HG03095 (cell line): Measurements from ENCODE around the gene C6orf136.
A peak's percentile ranks its signal among the peaks of the same experiment; 100 is the strongest.

ENCODE experiments used
- ATAC-seq: cut with Tn5 transposase; IDR thresholded peaks from one replicate; pipeline ENCODE4 v1.9.1; 2021; ENCODE audit warnings: moderate library complexity; ENCODE audit not compliant: unreplicated experiment

The C6orf136 gene

DNA sequence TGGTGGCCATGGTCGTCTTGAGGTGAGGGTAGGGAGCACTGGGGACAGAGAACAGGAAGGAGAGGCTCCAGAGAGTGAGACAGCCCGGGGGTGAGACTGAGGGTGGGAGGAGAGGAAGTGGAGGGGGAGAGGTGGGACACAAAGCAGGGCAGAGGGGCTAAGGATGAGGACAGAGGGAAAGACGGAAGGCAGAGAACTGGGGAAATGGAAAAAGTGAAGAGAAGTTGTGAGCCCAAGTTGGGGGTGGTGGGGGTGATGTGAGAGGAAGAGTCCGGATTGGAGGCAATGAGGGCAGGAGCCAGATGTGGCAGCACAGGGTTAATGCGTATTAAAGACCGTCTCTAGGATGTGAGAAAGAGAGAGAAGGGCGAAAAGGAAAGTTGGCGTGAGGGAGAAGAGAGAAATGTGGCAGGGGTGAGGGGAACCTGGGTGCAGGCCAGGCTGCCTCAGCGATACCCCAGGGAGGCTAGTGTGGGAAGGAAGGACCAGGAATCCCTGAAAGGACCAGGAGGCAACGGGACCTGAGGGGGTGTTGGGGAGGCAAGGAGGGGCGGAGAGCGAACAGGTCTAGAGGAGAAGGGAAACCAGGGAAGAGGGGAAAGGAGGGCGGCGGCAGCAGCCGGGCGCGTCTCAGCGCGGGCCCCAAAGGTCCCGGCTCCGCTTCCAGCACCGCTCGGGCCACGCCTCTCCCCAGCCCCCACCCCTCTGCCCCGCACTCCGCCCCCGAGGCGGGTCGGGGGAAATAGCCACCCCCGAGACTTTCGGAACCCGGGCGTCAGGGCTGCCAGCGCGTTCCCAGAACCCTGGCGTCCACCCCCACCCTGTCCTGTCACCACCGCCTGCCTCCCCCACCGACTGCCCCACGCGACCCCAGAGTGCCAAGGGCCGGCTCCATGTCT lies 39.3 kb downstream of the C6orf136 start, which contains the start of gene PPP1R18:
TSS of gene PPP1R18 (minus strand) at position 637 of the 899 bp plus-strand sequence. CDS start at position 10, 627 bp downstream.
- ATAC-seq, result no peak

DNA sequence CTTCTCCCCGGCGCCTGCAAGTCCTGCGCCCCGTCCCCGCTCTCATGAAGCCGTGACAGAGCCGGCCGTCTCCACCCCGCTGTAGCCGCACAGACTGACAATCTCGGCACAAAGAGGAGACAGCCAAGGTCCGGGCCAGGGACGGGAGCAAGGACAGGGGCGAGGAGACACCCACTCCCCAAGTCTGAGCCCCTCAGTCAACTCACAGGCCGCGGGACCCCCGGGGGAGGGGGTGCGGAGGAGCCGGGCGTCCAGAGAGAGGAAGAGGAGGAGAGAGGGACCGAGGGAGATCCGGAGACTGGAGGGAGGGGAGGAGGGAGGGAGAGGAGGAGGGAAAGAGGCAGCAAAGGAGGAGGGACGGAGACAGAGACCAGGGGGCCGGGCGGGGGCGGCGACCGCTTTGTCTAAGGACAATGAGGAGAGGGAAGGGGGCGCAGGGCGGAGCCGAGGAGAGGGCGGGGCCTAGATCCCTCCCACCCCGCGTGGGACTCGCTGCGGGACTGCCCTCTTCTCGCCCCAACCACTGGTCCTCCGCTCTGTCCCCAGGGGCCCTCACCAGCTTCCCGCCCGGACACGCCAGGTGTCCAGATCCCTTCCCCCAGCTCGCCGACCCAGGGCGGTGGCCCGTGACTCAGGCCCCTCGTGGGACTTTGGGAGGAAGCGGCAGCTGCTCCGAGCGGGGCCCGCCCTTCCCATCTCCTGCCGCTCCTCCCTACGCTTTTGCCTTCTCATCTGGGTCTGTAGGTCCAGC lies 40.1 kb downstream of the C6orf136 start:
- peak; percentile 42 for ATAC-seq

DNA sequence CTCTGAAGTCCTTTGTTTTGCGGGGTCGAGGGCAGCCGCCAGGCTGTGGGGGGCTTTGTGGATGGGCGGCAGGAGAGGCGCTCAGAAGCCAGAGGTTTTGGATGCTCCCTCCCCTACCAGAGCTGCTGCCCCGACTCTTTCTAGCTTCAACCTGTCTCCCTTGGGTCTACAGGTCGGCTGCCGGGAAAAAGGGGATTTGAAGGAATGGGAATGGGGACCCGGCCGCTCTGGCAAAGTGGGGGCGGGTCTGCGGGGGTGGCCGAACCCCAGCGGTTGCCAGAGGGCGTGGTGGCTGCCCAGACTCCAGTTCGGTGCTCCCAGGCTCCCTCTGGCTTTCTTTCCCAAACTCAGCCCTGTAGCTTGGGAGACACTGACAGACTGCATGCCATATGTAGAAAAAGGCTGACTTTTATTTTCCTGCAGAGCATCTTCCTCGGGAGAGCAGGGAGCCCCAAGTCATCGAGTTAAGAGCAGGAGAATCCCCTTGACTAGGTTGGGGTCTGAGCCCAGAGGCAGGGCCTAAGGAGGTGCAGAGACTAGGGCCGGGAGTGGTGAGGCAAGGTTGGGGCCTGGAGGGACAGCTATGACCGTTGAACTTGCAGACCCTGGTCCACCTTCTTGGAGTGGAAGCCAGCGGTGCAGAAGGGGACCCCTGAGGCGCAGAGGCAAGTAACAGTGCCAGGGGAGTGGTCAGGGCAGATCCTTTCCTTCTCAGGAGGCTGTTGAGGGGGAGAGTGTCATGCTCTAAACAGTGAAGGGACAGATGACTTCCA lies 40.9 kb downstream of the C6orf136 start:
- ATAC-seq, result no peak

DNA sequence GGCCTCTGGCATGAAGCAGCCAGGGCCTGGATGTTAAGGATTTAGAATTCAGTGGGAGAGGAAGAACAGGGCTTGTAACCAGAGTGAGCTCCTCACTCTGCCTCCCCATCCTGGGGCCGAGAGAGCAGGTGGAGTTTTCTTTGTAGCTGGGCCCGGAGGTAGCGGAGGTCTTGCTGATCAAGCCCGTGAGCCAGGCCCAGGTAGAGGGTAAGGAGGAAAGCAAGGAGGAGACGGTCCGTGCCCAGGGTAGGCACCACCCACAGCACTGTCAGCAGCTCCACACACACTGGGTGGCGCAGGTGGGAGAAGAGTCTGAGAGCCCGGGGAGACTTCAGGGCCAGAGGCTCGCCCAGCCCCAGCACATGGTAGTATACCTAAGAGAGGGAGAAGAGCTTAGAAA lies 41.6 kb downstream of the C6orf136 start:
- no peak for ATAC-seq

DNA sequence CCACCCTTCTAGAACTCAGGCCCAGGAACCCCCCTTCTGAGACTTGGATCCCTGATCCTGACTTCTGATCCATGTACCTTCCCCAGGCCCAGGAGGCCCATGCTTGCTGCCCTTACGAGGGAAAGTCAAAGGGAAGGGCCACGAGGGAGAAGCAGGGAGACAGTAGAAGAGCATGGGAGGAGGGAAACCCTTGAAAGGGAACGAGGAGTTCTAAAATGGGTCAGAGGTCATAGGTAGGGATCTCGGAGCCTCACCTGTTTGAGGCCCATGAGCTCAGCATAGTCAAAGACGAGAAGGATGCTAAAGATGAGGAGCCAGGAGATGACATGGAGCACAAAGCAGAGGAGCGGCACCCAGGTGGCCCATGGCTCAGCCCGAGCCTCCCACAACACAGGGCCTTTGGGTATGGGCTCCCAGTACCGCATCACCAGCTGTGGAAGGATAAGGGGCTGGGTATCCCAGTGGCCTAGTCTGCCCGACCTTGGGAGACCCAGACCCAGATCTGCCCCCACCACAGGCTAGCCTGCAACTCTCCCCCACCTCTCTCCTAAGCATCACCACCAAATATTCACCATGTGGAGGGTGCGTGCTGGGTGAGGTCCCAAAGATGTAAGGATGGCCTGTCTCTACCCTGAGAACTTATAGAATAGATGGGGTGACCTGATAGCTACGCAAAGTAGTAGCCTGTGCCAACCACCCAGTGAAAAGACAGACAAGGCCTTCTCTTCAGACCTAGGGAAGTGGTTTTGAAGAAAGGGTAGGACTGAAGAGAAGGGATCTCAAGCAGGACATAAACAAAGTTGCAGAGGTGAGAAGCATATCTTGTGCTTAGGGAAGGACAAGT lies 42.3 kb downstream of the C6orf136 start:
- no peak for ATAC-seq

DNA sequence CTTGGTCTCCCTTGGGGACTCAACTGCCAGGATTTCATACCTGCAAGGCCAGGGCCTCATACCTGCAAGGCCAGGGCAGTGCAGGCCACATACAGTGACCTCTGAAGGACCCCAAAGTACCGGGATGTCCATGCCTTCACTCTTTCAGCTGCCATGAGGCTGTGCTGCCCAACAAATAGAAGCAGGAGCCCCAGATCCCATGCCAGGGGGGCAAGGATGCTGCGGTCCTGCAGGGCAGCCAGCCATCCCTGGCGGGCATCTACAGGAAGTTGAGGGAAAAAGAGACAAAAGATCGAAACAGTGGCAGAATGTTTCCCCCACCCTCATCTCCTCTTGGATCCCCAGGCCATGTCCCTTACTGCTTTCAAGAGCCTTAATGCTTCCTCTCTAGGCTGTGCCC lies 43.1 kb downstream of the C6orf136 start:
- ATAC-seq, result no peak

DNA sequence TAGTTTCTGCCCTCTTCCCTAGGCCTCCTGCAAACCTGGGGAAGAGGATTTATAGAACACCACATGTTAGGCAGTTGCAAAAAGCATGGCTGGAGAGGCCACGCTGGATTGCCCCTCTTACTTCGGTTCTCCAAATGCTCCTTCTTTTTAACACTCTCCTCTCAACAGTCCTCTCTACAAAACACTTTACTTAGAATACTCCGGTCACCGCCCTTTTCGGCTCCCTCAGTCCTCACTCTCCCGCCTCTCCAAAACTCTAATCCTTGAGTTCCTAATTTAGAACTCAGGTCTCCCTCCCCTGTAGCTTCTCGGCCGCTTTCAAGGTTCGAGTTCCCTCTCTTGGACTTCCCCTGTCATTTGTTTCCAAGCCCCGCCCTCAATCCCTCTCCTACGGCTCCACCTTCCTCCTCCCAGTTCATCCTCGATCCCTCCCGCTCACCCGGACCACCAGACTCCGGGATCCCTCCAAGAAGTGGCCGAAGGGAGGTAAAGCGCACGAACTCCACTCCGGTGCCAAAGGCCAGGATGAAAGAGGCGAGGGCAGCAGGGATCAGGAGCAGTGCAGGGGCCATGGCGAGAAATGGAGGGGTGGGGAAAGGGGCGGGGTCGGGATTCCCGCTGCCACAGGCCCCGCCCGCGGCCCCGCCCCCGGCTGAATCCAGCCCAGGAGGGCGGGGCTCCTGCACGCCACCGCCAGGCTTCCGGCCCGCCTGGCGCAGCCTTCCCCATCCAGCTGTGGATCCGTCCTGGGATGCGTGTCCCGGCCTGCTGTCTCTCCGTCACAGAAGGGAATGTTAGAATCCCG lies 43.7 kb downstream of the C6orf136 start, which contains the start of gene NRM:
TSS of gene NRM (minus strand) at position 582 of the 805 bp plus-strand sequence. CDS start at position 572, 10 bp downstream.
- peak; percentile 31 for ATAC-seq

DNA sequence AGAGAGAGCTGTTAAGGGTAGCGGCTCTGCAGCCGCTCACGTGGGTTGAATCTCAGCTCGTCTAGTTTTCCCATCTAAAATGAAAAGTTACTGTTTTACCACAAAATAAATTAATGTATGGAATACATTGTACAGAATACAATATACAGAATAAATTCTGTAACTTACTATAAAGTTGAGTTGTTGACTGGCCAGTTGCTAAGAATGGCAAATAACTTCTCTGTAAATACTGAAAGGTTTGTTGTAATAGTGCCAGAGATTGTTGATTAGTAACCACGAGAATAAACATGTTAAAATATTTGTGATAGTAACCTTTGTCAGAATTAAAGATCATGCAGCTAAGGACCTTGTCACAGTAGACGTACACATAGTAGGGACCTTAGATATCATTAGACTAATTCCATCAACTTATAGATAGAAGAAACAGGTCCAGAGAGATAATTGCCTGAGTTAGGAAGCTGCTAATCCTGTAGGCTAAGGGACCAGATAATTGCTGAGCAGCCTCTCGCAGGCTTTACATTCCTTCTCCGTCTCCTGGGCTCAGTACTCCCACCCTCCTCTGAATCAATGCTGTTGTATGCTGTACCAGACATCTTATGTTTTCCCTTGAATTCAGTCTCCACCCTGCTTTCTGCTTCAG lies 44.4 kb downstream of the C6orf136 start:
- ATAC-seq, result no peak

DNA sequence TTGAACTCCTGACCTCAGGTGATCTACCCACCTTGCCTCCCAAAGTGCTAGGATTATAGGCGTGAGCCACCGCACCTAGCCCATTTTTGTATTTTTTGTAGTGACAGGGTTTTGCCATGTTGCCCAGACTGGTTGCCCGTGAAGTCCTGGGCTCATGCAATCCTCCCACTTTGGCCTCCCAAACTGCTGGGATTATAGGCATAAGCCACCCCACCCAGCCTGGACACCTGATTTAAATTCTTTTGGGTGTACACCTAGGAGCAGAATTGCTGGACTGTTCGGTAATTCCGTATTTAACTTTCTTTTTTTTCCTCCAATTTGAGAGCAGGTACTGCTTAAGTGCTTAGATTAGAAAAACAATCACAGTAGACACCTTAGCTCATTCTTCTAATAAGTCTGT lies 49.5 kb downstream of the C6orf136 start:
- ATAC-seq, result no peak

DNA sequence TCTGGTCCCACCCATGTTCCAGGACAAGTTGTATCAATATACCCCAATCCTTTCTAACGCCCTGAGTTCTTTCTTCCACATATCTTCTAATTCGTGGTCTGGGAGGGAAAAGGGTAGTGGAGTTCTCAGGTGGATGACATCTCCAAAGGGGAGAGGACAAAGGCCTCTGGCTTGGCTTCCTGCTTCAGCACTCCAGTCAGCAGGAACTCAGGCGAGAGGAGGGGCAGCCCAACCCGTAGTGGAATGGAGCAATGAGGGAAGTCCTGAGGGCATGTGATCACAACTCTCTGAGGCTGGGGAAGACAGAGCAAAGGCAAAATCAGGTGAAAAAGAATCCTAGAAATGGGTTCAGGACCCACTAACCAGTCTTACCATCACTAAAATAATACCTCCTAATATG lies 53.4 kb downstream of the C6orf136 start:
- no peak for ATAC-seq
